Neural cell (in vitro differentiated cells): ENCODE results near the gene PDE9A. TPM values are rescaled to one million over a fixed set of nuclear protein-coding genes. Genes with fewer than 3 reads are reported as not detected.

Source experiments
- H2AFZ ChIP-seq: fragments of 200-600, 300-800 bp; sonication (generic), shearing (Covaris generic); 2 replicates; pipeline ENCODE4 v1.6.0; 2014; ENCODE audit warnings: low read depth, mild to moderate bottlenecking, antibody characterized with exemption, low read length, moderate library complexity
- H3F3A ChIP-seq: fragments of 200-600 bp; shearing (Covaris generic); 2 replicates; pipeline ENCODE4 v1.6.1; 2016; ENCODE audit warnings: mild to moderate bottlenecking, moderate library complexity, mixed read lengths, antibody characterized with exemption, low read length; ENCODE audit not compliant: insufficient read depth, poor library complexity, severe bottlenecking
- H3K27ac ChIP-seq: fragments of 200-600, 300-800 bp; sonication (generic), shearing (Covaris generic); 2 replicates; pipeline ENCODE4 v1.5.1; 2014; ENCODE audit warnings: mild to moderate bottlenecking, low read length, moderate library complexity
- H3K27me3 ChIP-seq: fragments of 300-800, 200-600 bp; sonication (generic), shearing (Covaris generic); 2 replicates; pipeline ENCODE4 v1.6.0; 2014; ENCODE audit warnings: mild to moderate bottlenecking, low read depth, low read length, moderate library complexity; ENCODE audit not compliant: insufficient read depth
- H3K36me3 ChIP-seq: fragments of 300-800, 200-600 bp; sonication (generic), shearing (Covaris generic); 2 replicates; pipeline ENCODE4 v1.5.1; 2014; ENCODE audit warnings: mild to moderate bottlenecking, antibody characterized with exemption, low read length, moderate library complexity; ENCODE audit not compliant: insufficient read depth
- H3K4me2 ChIP-seq: fragments of 300-800, 200-600 bp; sonication (generic), shearing (Covaris generic); 2 replicates; pipeline ENCODE4 v1.6.0; 2014; ENCODE audit warnings: mild to moderate bottlenecking, low read length
- H3K4me3 ChIP-seq: fragments of 300-800, 200-600 bp; sonication (generic), shearing (Covaris generic); 2 replicates; pipeline ENCODE4 v1.5.1; 2014; ENCODE audit warnings: mild to moderate bottlenecking, low read length, moderate library complexity
- H3K79me2 ChIP-seq: fragments of 200-600 bp; shearing (Covaris generic); replicated peaks from 2 replicates; pipeline ENCODE4 v1.6.0; 2014; ENCODE audit warnings: mild to moderate bottlenecking, low read length, moderate library complexity; ENCODE audit not compliant: insufficient read depth
- H3K9ac ChIP-seq: fragments of 300-800, 200-600 bp; sonication (generic), shearing (Covaris generic); 2 replicates; pipeline ENCODE4 v1.6.1; 2016; ENCODE audit warnings: mild to moderate bottlenecking, low read length, mixed read lengths
- H3K9me2 ChIP-seq: fragments of 200-600 bp; shearing (Covaris generic); 2 replicates; pipeline ENCODE4 v1.6.1; 2016; ENCODE audit warnings: mild to moderate bottlenecking, low read length, mixed read lengths; ENCODE audit not compliant: insufficient read depth
- H3K9me3 ChIP-seq: fragments of 200-600, 300-800 bp; sonication (generic), shearing (Covaris generic); 2 replicates; pipeline ENCODE4 v1.6.1; 2016; ENCODE audit warnings: mild to moderate bottlenecking, mixed run types, low read length, moderate library complexity, mixed read lengths
- H4K20me1 ChIP-seq: fragments of 200-600 bp; shearing (Covaris generic); 2 replicates; pipeline ENCODE4 v1.6.1; 2016; ENCODE audit warnings: mild to moderate bottlenecking, mixed run types; ENCODE audit not compliant: insufficient read depth
- EP300 ChIP-seq: fragments of 450-650 bp; conservative IDR thresholded peaks from 2 replicates; pipeline ENCODE4 v1.6.1; 2014; ENCODE audit warnings: antibody characterized with exemption, mild to moderate bottlenecking, moderate library complexity; ENCODE audit not compliant: poor library complexity, severe bottlenecking
- EZH2 ChIP-seq: fragments of 200-600, 300-800 bp; shearing (Covaris generic), sonication (generic); IDR thresholded peaks from 2 replicates; pipeline ENCODE4 v1.6.1; 2014; ENCODE audit warnings: antibody characterized with exemption, low read length, borderline replicate concordance, mild to moderate bottlenecking; ENCODE audit not compliant: insufficient read depth, poor library complexity, severe bottlenecking
- MXI1 ChIP-seq: fragments of 450-650 bp; conservative IDR thresholded peaks from 2 replicates; pipeline ENCODE4 v1.6.1; 2014; ENCODE audit warnings: antibody characterized with exemption, mild to moderate bottlenecking; ENCODE audit not compliant: poor library complexity, severe bottlenecking
- POLR2AphosphoS5 ChIP-seq: IDR thresholded peaks from 2 replicates; pipeline ENCODE4 v1.6.1; 2012
- RAD21 ChIP-seq: fragments of 450-650 bp; conservative IDR thresholded peaks from 2 replicates; pipeline ENCODE4 v1.6.1; 2014; ENCODE audit warnings: antibody characterized with exemption, mild to moderate bottlenecking, moderate library complexity
- SMC3 ChIP-seq: fragments of 450-650 bp; conservative IDR thresholded peaks from 2 replicates; pipeline ENCODE4 v1.6.1; 2014; ENCODE audit warnings: antibody characterized with exemption, mild to moderate bottlenecking, moderate library complexity; ENCODE audit not compliant: poor library complexity
- TAF1 ChIP-seq: IDR thresholded peaks from 2 replicates; pipeline ENCODE4 v1.6.1; 2012; ENCODE audit warnings: low read depth
- polyA plus RNA-seq: library from polyadenylated mRNA; depleted of rRNA; stranded (reverse); fragments of >200 nt; gene quantifications from 2 replicates; pipeline ENCODE4 v1.2.3, GENCODE V29; 2014
- TF ChIP-seq, protein P1 (sequence below): IDR thresholded peaks from 2 replicates; pipeline ENCODE4 v1.6.1; 2012; ENCODE audit warnings: borderline replicate concordance
- TF ChIP-seq, protein P2 (sequence below): fragments of 450-650 bp; IDR thresholded peaks from 2 replicates; pipeline ENCODE4 v1.5.1; 2014; ENCODE audit warnings: antibody characterized with exemption, mild to moderate bottlenecking, moderate library complexity; ENCODE audit not compliant: poor library complexity, severe bottlenecking

Gene PDE9A
- polyA plus RNA-seq, 1 donor from 2014 or later = 32.2 TPM

DNA sequence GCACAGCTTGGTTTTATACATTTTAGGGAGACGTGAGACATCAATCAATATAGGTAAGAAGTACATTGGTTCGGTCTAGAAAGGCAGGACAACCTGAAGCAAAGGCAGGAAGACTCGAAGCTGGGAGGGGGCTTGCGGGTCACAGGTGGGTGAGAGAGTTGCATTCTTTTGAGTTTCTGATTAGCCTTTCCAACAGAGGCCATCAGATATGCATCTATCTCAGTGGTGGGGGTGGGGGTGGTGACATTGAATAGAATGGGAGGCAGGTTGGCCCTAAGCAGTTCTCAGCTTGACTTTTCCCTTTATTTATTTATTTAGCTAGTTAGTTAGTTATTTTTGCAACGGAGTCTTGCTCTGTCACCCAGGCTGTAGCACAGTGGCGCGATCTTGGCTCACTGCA is 140.4 kb downstream of the PDE9A start:
- no peaks in the 10 kb centered on the region for H3K9me3 ChIP-seq
- no peaks in the 10 kb centered on the region for H4K20me1 ChIP-seq
- no peak overlapping the region for H3K4me3 ChIP-seq
- no peaks in the 10 kb centered on the region for H3F3A ChIP-seq
- H3K9me2 ChIP-seq = no peaks in the 10 kb centered on the region
- TF ChIP-seq, protein P1, sequence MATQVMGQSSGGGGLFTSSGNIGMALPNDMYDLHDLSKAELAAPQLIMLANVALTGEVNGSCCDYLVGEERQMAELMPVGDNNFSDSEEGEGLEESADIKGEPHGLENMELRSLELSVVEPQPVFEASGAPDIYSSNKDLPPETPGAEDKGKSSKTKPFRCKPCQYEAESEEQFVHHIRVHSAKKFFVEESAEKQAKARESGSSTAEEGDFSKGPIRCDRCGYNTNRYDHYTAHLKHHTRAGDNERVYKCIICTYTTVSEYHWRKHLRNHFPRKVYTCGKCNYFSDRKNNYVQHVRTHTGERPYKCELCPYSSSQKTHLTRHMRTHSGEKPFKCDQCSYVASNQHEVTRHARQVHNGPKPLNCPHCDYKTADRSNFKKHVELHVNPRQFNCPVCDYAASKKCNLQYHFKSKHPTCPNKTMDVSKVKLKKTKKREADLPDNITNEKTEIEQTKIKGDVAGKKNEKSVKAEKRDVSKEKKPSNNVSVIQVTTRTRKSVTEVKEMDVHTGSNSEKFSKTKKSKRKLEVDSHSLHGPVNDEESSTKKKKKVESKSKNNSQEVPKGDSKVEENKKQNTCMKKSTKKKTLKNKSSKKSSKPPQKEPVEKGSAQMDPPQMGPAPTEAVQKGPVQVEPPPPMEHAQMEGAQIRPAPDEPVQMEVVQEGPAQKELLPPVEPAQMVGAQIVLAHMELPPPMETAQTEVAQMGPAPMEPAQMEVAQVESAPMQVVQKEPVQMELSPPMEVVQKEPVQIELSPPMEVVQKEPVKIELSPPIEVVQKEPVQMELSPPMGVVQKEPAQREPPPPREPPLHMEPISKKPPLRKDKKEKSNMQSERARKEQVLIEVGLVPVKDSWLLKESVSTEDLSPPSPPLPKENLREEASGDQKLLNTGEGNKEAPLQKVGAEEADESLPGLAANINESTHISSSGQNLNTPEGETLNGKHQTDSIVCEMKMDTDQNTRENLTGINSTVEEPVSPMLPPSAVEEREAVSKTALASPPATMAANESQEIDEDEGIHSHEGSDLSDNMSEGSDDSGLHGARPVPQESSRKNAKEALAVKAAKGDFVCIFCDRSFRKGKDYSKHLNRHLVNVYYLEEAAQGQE = no peak
- no peak overlapping the region for H3K4me2 ChIP-seq
- no peaks in the 10 kb centered on the region for H3K79me2 ChIP-seq
- H3K27me3 ChIP-seq = no peaks in the 10 kb centered on the region
- no peak overlapping the region for H2AFZ ChIP-seq
- no peak overlapping the region for H3K27ac ChIP-seq
- no peaks in the 10 kb centered on the region for H3K36me3 ChIP-seq
- H3K9ac ChIP-seq = no peak overlapping the region

DNA sequence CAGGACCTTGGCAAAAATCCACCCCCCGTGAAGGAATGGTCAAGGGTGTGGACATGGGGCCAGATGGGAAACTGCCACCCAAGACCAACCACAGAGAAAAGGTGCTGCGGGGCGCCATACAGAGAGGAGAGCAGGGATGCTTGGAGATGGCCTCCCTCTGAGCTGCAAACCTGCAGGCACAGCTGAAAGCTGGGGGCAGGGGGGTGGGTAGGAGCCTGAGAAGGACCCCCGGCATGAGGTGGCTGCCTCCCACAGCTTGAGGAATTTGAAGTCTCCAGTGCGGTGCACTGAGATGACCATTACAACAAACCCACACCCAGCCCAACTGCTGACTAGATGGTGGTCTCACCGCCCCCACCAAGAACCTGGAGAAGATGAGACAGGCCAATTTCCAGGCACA is 141.1 kb downstream of the PDE9A start:
- no peak overlapping the region for H2AFZ ChIP-seq
- TF ChIP-seq SMC3 = no peak
- TF ChIP-seq, protein P2, sequence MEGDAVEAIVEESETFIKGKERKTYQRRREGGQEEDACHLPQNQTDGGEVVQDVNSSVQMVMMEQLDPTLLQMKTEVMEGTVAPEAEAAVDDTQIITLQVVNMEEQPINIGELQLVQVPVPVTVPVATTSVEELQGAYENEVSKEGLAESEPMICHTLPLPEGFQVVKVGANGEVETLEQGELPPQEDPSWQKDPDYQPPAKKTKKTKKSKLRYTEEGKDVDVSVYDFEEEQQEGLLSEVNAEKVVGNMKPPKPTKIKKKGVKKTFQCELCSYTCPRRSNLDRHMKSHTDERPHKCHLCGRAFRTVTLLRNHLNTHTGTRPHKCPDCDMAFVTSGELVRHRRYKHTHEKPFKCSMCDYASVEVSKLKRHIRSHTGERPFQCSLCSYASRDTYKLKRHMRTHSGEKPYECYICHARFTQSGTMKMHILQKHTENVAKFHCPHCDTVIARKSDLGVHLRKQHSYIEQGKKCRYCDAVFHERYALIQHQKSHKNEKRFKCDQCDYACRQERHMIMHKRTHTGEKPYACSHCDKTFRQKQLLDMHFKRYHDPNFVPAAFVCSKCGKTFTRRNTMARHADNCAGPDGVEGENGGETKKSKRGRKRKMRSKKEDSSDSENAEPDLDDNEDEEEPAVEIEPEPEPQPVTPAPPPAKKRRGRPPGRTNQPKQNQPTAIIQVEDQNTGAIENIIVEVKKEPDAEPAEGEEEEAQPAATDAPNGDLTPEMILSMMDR = no peak
- no peak for TF ChIP-seq EP300
- TF ChIP-seq EZH2 = no peak
- no peak for TF ChIP-seq MXI1
- no peak for TF ChIP-seq TAF1
- TF ChIP-seq, protein P1 = no peak
- TF ChIP-seq RAD21 = no peak
- TF ChIP-seq POLR2AphosphoS5 = no peak
- no peaks in the 10 kb centered on the region for H3F3A ChIP-seq
- no peak overlapping the region for H3K9ac ChIP-seq
- no peak overlapping the region for H3K4me3 ChIP-seq
- no peaks in the 10 kb centered on the region for H3K9me2 ChIP-seq
- H3K79me2 ChIP-seq = no peaks in the 10 kb centered on the region
- H3K36me3 ChIP-seq = no peaks in the 10 kb centered on the region
- H3K27me3 ChIP-seq = no peaks in the 10 kb centered on the region
- H4K20me1 ChIP-seq = no peaks in the 10 kb centered on the region
- H3K9me3 ChIP-seq = no peaks in the 10 kb centered on the region
- no peak overlapping the region for H3K27ac ChIP-seq
- H3K4me2 ChIP-seq = no peak overlapping the region
